Muscle of arm (tissue), 14 donors: Measurements from ENCODE around the gene STYX. TPM values are rescaled to one million over a fixed set of nuclear protein-coding genes. Genes with fewer than 3 reads are reported as not detected.

Experiments
- DNase-seq: peaks from one replicate; pipeline ENCODE4 v3.0.0-alpha.2; 2013
- long read RNA-seq, 11 donors: transcript quantifications; one replicate each; lab custom pipeline, GENCODE V29; 2026
- polyA plus RNA-seq, 12 donors: library from polyadenylated mRNA; unstranded; fragments of 120-200 nt; gene quantifications; one replicate each; pipeline ENCODE4 v1.2.1, GENCODE V29; 2013; ENCODE audit not compliant: insufficient read length in 12 of 12

STYX gene
- 10 to 100 TPM in 11 of 12 donors, not detected in 1; 10.4 to 18.1 (median 16.1) TPM for polyA plus RNA-seq
- long read RNA-seq, donor 1, full-length matches to known transcripts, result 2 of 2 reads
- long read RNA-seq, donor 1, partial matches to known transcripts, result 0 of 2 reads
- long read RNA-seq, donor 1, other reads (novel, unspliced or antisense), result 0 of 2 reads
- long read RNA-seq, donor 2, full-length matches to known transcripts, result 5 of 5 reads
- long read RNA-seq, donor 2, partial matches to known transcripts, result 0 of 5 reads
- long read RNA-seq, donor 2, other reads (novel, unspliced or antisense), result 0 of 5 reads
- long read RNA-seq, donor 3, full-length matches to known transcripts, result 4 of 9 reads
- long read RNA-seq, donor 3, partial matches to known transcripts, result 5 of 9 reads
- long read RNA-seq, donor 3, other reads (novel, unspliced or antisense), result 0 of 9 reads
- long read RNA-seq, donor 4, result 0 reads
- long read RNA-seq, donor 5, full-length matches to known transcripts, result 6 of 6 reads
- long read RNA-seq, donor 5, partial matches to known transcripts, result 0 of 6 reads
- long read RNA-seq, donor 5, other reads (novel, unspliced or antisense), result 0 of 6 reads
- long read RNA-seq, donor 6, full-length matches to known transcripts, result 1 of 1 reads
- long read RNA-seq, donor 6, partial matches to known transcripts, result 0 of 1 reads
- long read RNA-seq, donor 6, other reads (novel, unspliced or antisense), result 0 of 1 reads
- long read RNA-seq, donor 7, full-length matches to known transcripts, result 1 of 6 reads
- long read RNA-seq, donor 7, partial matches to known transcripts, result 5 of 6 reads
- long read RNA-seq, donor 7, other reads (novel, unspliced or antisense), result 0 of 6 reads
- long read RNA-seq, donor 8, full-length matches to known transcripts, result 8 of 8 reads
- long read RNA-seq, donor 8, partial matches to known transcripts, result 0 of 8 reads
- long read RNA-seq, donor 8, other reads (novel, unspliced or antisense), result 0 of 8 reads
- long read RNA-seq, donor 9, full-length matches to known transcripts, result 1 of 1 reads
- long read RNA-seq, donor 9, partial matches to known transcripts, result 0 of 1 reads
- long read RNA-seq, donor 9, other reads (novel, unspliced or antisense), result 0 of 1 reads
- long read RNA-seq, donor 10, full-length matches to known transcripts, result 3 of 3 reads
- long read RNA-seq, donor 10, partial matches to known transcripts, result 0 of 3 reads
- long read RNA-seq, donor 10, other reads (novel, unspliced or antisense), result 0 of 3 reads
- long read RNA-seq, donor 11, full-length matches to known transcripts, result 3 of 14 reads
- long read RNA-seq, donor 11, partial matches to known transcripts, result 11 of 14 reads
- long read RNA-seq, donor 11, other reads (novel, unspliced or antisense), result 0 of 14 reads

- peak; percentile 97 for DNase-seq
These were observed at the start of gene STYX for GRCh38 chr14:52729925-52730708. TSS of gene STYX (plus strand) at chr14:52730166. CDS start at chr14:52730475, 309 bp downstream.

DNA sequence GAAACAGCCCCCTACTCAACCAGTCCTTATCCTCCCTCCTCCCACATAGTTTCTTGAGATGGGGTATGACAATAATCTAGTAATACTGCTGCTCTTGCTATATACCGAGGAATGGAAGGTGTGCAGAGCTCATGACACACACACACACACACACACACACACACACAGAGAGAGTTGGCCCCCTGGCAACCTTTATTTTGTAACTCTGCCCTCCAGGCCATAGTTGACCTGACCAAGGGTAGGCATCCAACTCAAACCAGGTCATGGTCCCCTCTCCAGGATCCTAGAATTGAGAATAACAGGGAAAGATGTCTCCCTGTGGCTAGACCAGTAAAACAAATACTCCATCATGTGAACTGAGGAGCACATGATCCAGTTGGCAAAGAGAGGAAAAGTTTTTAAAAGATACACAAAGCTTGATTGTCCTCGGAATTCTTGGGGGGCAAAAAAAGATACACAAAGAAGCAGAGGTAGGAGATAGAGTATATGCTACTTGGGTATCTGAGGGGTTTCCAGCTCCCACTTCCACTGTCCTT lies 45.9 kb upstream of the STYX start:
- no peak for DNase-seq

DNA sequence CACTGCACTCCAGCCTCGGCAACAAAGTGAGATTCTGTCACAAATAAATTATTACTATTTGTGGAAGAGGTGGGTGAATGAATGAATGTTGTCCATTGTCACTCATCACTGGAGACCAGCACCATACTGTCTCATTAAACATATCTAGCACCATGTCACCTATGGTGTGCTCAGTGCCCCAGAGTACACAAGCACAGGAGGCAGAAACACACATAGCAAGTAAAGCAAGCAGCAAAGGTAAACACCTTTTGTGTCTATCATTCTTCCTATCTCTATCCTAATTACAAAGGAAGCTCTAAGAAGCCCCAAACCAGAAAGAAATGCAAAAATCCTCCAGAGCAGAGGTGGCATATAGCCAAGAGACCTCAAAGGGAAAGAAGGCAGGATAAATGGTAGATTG lies 43.8 kb upstream of the STYX start:
- DNase-seq, result no peak

GRCh38 chr14:52690983-52691760 lies 38.8 kb upstream of the STYX start:
- DNase-seq, result no peak

DNA sequence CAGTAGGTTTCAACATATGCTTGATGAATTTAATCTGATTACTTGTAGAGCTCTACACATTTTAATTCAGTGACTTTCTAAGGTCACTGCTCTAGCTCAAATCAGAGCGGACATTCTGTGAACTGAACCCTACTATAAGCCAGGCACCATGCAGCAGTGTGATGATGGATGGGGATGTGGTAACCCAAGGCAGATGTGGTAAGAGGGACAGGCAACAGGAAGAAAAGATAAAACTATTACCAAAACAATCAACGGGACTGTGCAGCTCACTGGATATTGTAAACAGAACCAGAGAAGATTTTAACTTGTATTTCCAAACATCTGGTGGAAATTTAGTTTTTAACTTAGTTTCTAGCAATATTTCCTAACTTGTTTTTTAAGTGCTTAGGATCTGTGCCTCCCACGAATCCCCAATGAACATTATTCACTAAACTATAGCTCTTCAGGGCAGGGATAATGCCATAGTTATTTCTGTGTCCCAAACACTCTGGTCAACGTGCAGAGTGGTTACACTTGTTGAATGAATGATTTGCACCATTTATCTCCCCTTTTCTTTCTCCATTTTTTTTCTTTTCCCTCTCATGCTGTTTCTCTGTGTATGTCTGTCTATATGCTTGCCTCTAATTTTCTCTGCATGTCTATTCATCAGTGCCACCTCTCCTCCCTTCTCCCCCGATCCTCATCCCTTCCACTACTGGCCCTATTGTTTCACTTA lies 37.6 kb upstream of the STYX start:
- DNase-seq, result no peak

- DNase-seq, result no peak
These were observed 36.9 kb upstream of the STYX start for GRCh38 chr14:52693036-52693435.

- DNase-seq, result no peak
These were observed 36.4 kb upstream of the STYX start for GRCh38 chr14:52693532-52693931.

GRCh38 chr14:52694761-52695480 lies 35.0 kb upstream of the STYX start:
- DNase-seq, result peak; percentile 35

DNA sequence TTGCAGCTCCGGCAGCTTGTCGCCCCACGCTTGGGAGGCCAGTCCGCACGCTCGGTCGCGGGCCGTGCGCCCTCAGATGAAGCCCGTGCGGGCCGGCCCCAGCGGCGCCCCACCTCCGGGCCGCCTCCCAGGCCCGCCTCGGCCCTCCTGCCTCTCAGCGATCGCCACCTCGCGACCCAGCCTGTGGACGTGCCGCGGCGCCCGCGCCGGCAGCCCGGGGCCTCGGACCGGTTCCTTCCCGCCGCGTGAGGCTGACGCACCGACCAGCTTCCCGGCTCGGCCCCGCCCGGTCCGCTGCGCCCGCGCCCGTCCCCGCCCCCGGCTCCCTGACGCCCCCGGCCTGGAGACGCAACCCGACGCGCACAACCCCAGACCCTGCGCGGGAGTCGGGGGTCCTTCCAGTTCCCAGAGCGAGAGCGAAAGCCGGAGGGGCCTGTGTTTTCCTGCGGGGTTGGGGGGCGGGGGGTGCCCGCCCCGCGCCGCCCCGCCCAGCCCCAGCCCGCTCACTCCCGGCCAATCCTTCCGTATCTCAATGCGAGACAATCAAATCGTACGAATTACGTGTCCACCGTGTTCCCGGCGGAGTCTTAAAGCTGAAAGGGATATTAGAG lies 34.4 kb upstream of the STYX start, which contains the start of gene ERO1A:
ERO1A (minus strand) TSS at position 78 of the 611 bp plus-strand sequence; CDS start at position 1, 77 bp downstream.
- peak; percentile 66 for DNase-seq

- no peak for DNase-seq
These were observed 29.2 kb upstream of the STYX start for GRCh38 chr14:52700701-52701172.

DNA sequence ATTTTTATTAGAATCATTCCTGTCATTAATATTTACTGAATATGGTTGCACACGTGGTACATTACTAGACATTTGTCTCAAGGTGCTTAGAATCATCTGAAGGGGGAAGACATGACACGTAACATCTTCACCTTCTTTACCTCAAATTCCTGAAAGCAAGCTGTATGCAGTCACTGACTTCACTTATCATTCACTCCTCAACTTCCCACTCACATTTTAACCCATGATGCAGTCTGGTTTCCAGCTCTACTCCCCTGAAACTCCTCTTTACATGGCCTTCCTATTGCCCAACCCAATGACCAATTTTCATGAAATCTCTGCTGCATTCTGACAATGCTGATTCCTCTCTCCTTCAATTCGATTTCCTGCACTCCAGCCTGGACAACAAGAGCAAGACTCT lies 28.7 kb upstream of the STYX start:
- no peak for DNase-seq

- DNase-seq, result no peak
These were observed 26.7 kb upstream of the STYX start for GRCh38 chr14:52703225-52703624.

GRCh38 chr14:52703664-52704063 lies 26.3 kb upstream of the STYX start:
- DNase-seq, result no peak

GRCh38 chr14:52706286-52706685 lies 23.7 kb upstream of the STYX start:
- DNase-seq, result no peak

DNA sequence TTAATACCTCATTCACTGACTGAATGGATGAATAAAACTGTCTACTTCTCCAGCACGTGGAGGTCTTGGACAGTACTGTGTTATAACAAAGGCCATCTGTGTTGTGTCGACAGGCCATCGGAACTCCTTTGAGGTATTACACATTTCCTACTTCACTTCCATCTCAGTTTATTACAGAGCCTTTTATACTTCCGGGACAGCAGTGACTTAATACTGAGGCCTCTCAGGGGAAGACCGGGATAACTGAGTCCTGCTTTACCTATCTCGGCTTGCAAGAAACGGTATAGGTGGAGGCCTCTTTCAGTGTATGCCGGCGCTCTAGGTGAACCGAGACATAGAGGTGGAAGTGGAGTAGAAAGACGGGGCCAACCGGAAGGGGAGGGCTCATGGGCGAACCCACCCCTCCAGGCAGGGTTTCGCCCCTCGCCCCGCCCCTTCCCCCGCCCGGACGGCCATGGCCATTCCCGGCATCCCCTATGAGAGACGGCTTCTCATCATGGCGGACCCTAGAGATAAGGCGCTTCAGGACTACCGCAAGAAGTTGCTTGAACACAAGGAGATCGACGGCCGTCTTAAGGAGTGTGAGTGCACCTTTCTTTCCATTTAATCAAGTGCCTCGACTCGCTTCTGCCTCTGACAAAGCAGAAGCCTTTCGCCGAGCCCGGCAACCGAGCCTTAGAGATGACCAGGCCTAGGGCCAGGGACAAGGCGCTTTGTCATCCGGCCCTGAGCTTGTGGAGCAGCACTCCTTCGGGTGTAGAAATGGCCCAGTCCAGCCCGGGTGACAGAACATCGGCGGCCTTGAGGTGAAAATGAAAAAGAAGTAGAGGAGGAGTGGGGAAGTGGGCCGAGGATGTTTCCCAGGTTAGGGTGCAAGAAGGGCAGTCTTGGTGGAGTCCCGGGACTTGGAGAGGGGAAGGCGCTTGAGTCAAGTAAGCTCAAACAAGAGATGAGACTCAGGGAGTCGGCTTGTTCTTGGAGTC lies 23.0 kb upstream of the STYX start, which contains the start of gene PSMC6:
PSMC6 (plus strand) TSS at position 477 of the 983 bp plus-strand sequence; CDS start at position 497, 20 bp downstream.
- DNase-seq, result peak; percentile 96

GRCh38 chr14:52711666-52712065 lies 18.3 kb upstream of the STYX start:
- DNase-seq, result no peak
